ENCODE data around the gene AHNAK2.

DNA sequence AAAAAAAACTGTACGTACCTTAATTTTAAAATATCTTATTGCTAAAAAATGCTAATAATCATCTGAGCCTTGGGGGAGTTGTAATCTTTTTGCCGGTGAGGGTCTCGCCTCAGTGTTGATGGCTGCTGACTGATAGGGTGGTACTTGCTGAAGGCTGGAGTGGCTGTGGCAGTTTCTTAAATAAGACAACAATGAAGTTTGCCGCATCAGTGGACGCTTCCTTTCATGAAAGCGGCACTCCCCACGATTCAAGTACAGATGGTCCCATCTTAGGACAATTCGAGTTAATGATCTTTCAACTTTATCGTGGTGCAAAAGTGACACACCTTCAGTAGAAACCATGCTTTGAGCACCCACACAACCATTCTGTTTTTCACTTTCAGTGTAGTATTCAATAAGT, 61.1 kb downstream of the AHNAK2 start:
- TF ChIP-seq, protein P1, sequence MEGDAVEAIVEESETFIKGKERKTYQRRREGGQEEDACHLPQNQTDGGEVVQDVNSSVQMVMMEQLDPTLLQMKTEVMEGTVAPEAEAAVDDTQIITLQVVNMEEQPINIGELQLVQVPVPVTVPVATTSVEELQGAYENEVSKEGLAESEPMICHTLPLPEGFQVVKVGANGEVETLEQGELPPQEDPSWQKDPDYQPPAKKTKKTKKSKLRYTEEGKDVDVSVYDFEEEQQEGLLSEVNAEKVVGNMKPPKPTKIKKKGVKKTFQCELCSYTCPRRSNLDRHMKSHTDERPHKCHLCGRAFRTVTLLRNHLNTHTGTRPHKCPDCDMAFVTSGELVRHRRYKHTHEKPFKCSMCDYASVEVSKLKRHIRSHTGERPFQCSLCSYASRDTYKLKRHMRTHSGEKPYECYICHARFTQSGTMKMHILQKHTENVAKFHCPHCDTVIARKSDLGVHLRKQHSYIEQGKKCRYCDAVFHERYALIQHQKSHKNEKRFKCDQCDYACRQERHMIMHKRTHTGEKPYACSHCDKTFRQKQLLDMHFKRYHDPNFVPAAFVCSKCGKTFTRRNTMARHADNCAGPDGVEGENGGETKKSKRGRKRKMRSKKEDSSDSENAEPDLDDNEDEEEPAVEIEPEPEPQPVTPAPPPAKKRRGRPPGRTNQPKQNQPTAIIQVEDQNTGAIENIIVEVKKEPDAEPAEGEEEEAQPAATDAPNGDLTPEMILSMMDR (conservative IDR thresholded peaks at IDR 0.05 in 1 of 2, IDR thresholded peaks at IDR 0.05 in 1 of 2; ENCODE audit: extremely low read depth in 1 of 2, insufficient read depth in 1 of 2, low read depth in 1 of 2, low read length in 2 of 2): no peak
- TF ChIP-seq EZH2 (IDR thresholded peaks at IDR 0.05; ENCODE audit: borderline replicate concordance, low read length): no peak
